HG03060 (cell line): ENCODE data around the gene CRTC1.

Source experiments
- ATAC-seq: cut with Tn5 transposase; IDR thresholded peaks from one replicate; pipeline ENCODE4 v1.9.1; 2021; ENCODE audit warnings: low read depth, moderate number of reproducible peaks; ENCODE audit not compliant: unreplicated experiment

The CRTC1 gene

GRCh38 chr19:18763674-18764590, 80.5 kb downstream of the CRTC1 start:
- ATAC-seq: no peak

DNA sequence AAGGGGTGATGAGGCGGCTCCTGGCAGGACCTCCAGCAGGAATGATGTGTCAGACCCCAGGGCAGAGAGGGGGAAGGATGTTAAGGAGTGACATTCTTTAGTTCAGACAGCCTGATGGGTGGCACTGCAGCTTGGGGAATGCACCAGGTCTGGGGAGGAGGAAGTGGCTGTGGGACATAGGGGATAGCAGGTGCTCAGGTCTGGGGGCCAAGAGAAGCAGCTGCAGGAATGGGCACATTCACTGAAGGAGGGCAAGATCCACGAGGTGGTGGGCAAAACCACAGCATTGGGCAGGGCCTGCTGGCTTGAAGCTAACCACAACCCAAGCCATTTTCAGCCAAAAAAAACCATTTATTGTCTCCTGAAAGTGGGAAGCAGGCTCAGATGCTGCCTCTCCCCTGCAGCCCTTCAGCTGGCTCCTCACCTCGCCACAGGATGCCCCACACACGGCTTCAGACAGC, 81.1 kb downstream of the CRTC1 start:
- no peak for ATAC-seq

DNA sequence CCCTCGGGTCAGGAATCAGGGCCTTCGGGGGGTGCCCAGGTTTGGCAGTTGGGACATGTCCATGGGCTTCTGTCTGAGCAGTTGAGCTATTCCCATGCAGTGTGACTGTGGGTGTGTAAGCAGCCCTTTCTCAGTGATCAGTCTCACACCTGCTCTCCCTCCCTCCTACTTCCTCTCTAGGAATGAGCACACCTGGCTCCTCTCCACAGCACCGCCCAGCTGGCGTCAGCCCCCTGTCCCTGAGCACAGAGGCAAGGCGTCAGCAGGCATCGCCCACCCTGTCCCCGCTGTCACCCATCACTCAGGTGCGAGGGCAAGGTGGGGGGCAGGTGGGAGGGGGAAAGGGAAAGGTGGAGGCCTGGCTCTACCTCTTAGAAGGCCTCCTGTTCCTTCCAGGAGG, 81.7 kb downstream of the CRTC1 start:
- no peak for ATAC-seq

DNA sequence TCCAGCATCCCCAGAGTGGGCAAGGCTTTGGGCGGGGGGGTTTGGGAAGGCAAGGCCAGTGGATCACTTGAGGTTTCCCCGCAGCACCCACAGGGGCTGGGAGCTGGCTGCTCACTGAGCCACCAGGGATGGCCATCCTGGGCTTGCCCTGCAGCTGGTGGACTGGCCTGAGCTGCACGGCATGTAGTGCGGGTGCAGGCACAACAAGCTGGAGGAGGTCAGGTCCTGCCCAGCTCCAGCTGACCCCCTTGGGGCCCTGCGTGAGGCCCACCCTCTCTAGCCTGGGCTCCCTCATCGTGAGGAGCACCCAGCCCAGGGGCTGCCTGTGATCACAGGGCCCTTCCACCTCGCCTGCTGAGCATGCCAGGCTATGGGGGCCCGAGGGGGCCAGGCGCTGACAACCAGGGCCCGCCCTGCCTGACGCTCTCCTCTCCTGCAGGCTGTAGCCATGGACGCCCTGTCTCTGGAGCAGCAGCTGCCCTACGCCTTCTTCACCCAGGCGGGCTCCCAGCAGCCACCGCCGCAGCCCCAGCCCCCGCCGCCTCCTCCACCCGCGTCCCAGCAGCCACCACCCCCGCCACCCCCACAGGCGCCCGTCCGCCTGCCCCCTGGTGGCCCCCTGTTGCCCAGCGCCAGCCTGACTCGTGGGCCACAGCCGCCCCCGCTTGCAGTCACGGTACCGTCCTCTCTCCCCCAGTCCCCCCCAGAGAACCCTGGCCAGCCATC, 84.7 kb downstream of the CRTC1 start:
- ATAC-seq: no peak

GRCh38 chr19:18768997-18769891, 85.8 kb downstream of the CRTC1 start:
- no peak for ATAC-seq

GRCh38 chr19:18769989-18770528, 86.6 kb downstream of the CRTC1 start:
- no peak for ATAC-seq

- no peak for ATAC-seq
Measured at GRCh38 chr19:18770663-18771327, 87.3 kb downstream of the CRTC1 start.

DNA sequence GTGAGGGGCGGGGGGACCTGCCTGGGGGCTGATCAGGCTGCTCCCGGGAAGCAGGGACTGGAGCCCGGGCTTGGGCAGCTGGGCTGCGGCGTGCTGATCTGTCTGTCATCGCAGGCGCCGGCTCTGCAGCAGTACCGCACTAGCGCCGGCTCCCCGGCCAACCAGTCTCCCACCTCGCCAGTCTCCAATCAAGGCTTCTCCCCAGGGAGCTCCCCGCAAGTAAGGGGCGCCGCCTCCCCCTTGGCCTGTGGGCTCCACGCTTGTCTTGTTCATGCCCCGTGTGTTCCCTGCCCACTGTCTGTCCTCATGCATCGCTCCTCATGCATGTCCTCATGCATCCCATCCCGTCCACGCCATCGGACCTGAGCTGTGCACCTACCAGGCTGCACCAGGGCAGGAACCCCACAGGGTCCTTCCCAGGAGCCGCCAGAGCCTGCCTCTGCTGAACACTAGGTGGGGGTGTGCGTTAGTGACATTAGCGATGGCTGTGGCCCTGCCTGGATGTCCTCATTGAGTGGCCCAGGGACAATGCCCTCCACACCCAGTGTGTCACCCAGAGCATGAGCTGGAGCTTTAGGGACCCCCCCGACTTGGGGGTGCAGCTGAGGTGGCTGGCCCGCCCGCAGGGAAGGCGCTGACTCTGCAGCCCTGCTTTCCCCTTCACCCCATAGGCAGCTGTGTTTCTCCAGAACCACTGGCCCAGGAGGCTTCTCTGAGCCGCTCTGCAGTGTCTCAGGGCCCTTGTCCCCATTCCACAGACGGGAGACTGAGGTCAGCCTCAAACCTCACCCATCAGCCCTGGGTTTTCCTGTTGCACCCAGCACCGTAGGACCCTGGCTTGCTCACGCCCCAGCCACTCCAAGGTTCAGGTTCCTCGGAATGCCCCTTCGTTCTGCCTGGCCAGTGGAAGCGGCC, 88.1 kb downstream of the CRTC1 start:
- ATAC-seq: no peak

DNA sequence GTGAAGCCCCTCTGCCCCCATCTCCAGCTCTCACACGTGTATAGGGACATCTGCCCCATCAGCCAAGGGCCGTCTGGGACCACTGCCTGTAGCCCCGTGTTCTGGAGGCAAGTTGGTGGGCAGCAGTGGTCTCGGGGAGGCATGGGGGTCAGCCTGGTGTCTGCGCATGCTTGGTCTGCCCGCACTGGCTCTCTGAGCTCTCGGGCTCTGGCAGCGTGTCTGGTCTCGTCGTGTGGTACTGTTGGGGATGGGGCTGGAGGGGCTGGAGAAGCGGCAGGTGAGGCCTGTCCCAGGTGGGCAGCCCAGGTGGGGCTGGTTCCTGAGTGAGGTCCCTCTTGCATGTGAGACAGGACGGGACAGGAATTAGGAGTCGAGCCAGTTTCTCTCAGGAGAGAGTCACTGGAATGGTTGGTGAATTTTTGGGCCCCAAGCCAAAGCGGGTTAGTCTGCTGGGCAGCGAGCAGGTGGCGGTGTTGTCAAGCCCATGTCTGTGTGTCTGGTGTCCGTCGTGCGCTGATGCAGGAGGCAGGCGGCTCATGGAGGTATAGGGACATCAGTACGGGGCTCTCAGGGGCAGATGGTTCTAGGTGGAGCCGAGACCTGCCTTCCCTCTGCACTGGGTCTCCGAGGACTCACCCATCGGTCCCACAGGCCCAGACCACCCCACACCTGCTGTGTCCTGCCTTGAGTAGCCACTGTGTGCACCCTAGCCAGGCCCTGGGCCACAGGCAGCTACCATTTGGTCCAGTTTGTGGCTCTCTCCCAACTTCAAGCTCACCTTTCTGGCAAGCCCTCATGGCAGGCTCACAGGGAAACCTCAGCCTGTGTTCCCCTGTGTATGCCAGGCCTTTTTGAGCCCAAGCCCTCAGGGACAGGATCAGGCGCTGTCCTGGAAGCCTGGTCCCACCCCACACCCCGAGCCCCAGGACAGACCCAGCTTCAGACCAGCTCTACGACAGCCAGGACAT, 89.4 kb downstream of the CRTC1 start:
- no peak for ATAC-seq

GRCh38 chr19:18773682-18774081, 90.2 kb downstream of the CRTC1 start:
- no peak for ATAC-seq

DNA sequence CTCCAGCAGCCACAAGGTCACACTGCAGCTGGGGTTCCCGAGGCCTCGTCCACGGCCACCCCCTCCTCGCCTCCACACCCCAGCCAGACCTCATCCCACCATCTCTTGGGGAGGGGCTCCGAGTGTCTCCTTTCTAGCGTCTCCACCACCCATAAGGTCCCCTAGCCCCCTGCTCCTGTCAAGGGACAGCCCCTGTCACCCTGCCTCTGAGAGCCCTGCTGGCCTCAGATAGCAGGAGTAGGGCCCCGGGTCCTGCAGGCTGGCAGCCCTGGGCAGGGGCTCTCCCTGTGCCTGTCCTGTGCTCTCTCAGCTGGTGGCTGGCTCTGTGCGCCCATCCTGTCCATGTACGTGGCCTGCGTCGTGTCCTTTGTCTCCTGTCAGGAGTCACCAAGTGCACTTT, 90.6 kb downstream of the CRTC1 start:
- no peak for ATAC-seq

GRCh38 chr19:18774782-18775444, 91.4 kb downstream of the CRTC1 start:
- ATAC-seq: no peak

DNA sequence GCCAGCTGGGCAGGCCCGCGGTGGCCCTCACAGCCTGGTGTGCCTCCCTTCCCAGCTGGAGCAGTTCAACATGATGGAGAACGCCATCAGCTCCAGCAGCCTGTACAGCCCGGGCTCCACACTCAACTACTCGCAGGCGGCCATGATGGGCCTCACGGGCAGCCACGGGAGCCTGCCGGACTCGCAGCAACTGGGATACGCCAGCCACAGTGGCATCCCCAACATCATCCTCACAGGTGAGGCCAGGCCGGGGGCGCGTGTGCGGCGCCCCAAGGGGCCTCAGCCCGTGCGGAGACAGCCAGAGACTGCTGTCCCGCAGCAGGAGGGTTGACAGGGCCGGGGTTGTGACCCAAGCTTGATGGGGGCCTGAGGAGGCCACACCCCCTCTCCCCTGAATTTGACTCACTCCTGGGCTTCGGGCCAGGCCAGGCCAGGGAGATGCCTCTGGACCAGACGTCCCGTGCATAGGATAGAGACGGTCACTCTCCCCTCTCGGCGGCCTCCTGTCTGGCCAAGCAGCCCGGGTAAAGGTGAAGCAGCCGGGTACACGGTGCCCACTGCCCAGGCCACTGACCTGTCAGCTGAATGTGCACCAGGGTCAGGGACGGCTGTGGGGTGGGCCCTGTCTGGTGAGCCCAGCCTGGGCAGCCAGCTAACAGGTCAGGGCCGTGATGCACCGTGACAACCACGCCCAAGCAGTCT, 92.3 kb downstream of the CRTC1 start:
- ATAC-seq: no peak

GRCh38 chr19:18776288-18776594, 92.8 kb downstream of the CRTC1 start:
- ATAC-seq: no peak

GRCh38 chr19:18776736-18777135, 93.3 kb downstream of the CRTC1 start:
- no peak for ATAC-seq

DNA sequence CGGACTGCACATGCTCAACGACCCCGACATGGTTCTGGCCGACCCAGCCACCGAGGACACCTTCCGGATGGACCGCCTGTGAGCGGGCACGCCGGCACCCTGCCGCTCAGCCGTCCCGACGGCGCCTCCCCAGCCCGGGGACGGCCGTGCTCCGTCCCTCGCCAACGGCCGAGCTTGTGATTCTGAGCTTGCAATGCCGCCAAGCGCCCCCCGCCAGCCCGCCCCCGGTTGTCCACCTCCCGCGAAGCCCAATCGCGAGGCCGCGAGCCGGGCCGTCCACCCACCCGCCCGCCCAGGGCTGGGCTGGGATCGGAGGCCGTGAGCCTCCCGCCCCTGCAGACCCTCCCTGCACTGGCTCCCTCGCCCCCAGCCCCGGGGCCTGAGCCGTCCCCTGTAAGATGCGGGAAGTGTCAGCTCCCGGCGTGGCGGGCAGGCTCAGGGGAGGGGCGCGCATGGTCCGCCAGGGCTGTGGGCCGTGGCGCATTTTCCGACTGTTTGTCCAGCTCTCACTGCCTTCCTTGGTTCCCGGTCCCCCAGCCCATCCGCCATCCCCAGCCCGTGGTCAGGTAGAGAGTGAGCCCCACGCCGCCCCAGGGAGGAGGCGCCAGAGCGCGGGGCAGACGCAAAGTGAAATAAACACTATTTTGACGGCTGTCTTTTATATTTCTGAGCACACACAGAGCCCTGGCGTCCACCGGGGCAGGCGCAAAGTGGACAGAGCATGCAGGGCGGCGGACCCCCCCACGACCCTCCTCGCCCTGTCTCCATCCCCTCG, 94.0 kb downstream of the CRTC1 start:
- no peak for ATAC-seq
